ENCODE data around the gene GLRX2. TPM values are rescaled to one million over a fixed set of nuclear protein-coding genes. Genes with fewer than 3 reads are reported as not detected.

Gene GLRX2
- total RNA-seq, 2 donors from 2014 or later, result 1.3 to 2.6 TPM

DNA sequence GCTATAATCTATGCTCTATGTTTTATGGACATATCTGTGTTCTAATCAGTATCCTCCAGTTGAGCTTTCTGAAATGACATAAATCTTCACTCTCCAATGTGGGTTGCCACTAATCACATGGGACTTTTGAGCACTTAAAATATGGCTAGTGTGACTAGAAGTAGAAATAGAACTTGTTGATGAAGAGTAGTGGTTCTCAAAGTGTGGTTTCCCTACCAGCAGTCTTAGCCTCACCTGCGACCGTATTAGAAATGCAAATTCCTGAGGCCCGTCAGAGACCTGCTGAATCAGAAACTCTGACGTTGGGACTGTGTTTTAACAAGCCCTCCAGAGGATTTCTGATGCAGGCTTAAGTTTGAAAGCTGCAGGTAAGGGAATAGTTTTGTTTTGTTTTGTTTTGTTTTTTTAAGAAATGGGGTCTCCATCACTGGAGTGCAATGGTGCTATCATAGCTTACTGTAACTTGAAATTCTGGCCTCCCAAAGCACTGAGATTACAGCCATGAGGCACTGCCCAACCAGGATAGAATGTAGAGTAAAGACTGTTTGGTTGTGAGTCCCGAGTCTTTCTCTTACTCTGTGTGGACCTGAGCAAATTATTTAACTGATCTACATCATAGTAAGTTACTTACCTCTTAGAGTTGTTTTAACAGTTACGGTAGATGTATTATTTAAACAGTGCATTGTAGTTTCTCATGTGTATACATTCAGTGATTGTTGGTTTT is 21.7 kb downstream of the GLRX2 start:
- H3K9me3 ChIP-seq, result no peaks in the 10 kb centered on the region
- TF ChIP-seq POLR2A (IDR thresholded peaks at IDR 0.05), result no peak
- TF ChIP-seq, protein P1, sequence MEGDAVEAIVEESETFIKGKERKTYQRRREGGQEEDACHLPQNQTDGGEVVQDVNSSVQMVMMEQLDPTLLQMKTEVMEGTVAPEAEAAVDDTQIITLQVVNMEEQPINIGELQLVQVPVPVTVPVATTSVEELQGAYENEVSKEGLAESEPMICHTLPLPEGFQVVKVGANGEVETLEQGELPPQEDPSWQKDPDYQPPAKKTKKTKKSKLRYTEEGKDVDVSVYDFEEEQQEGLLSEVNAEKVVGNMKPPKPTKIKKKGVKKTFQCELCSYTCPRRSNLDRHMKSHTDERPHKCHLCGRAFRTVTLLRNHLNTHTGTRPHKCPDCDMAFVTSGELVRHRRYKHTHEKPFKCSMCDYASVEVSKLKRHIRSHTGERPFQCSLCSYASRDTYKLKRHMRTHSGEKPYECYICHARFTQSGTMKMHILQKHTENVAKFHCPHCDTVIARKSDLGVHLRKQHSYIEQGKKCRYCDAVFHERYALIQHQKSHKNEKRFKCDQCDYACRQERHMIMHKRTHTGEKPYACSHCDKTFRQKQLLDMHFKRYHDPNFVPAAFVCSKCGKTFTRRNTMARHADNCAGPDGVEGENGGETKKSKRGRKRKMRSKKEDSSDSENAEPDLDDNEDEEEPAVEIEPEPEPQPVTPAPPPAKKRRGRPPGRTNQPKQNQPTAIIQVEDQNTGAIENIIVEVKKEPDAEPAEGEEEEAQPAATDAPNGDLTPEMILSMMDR (IDR thresholded peaks at IDR 0.05), result no peak
- H3K4me1 ChIP-seq, result no peaks in the 10 kb centered on the region
- intact Hi-C loops (cut with DNase I), result no loop called here
- H3K27ac ChIP-seq, result no peak overlapping the region
- 87 to 99% methylated on average over 6 of the region's 6 CpGs for WGBS, 2 donors
- ATAC-seq, result no peak
- no peak for DNase-seq
- peaks cover under 1 to 17% of the 10 kb centered on the region in 2 donors for H3K36me3 ChIP-seq (replicated peaks in 1 of 2; ENCODE audit: insufficient read depth in 1 of 2, low read depth in 2 of 2)
- no peak overlapping the region for H3K4me3 ChIP-seq
- no peaks in the 10 kb centered on the region for H3K27me3 ChIP-seq

DNA sequence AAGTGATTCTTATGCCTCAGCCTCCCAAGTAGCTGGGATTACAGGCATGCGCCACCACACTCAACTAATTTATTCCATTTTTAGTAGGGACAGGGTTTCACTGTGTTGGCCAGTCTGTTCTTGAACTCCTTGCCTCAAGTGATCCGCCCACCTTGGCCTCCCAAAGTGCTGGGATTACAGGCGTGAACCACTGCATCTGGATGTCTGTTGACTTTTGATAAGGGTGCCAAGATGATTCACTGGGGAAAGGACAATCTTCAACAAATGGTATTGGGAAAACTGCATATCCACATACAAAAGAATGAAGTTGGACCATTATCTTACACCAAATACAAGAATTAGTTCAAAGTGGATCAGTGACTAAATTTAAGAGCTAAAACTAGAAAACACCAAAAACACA is 26.0 kb downstream of the GLRX2 start:
- H3K4me1 ChIP-seq, result no peaks in the 10 kb centered on the region
- ATAC-seq, result no peak
- no peak overlapping the region for H3K4me3 ChIP-seq
- no peak for DNase-seq
- 79 to 85% methylated on average over 3 of the region's 3 CpGs for WGBS, 2 donors
- no peaks in the 10 kb centered on the region for H3K9me3 ChIP-seq
- peaks cover 9 to 21% of the 10 kb centered on the region in 2 donors for H3K36me3 ChIP-seq (replicated peaks in 1 of 2; ENCODE audit: insufficient read depth in 1 of 2, low read depth in 2 of 2)
- TF ChIP-seq, protein P1 (IDR thresholded peaks at IDR 0.05), result no peak
- no peak for TF ChIP-seq POLR2A (IDR thresholded peaks at IDR 0.05)
- H3K27ac ChIP-seq, result no peak overlapping the region
- intact Hi-C loops (cut with DNase I), result no loop called here
- no peaks in the 10 kb centered on the region for H3K27me3 ChIP-seq

DNA sequence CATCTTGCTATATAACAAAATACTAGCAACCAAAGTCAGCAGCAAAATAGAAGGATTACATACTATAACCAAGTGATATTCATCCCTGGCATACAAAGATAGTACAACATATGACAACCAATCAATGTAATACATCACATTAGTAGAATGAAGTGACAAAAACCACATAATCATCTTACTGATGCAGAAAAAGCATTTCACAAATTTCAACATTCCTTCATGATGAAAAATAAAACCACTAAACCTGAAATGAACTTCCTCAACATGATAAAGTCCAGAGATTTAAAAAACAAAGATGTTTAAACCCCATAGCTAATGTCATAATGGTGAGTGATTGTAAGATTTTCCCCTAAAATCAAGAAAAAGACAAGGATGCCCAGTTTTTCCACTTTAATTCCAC is 27.2 kb downstream of the GLRX2 start:
- intact Hi-C loops (cut with DNase I), result no loop called here
- peaks cover 9 to 15% of the 10 kb centered on the region in 2 donors for H3K36me3 ChIP-seq (replicated peaks in 1 of 2; ENCODE audit: insufficient read depth in 1 of 2, low read depth in 2 of 2)

GRCh38 chr1:193070942-193071341 is 34.3 kb downstream of the GLRX2 start:
- no peak for DNase-seq
- H3K27me3 ChIP-seq, result no peaks in the 10 kb centered on the region
- no peak for ATAC-seq
- no peak overlapping the region for H3K27ac ChIP-seq
- H3K4me3 ChIP-seq, result no peak overlapping the region
- no peaks in the 10 kb centered on the region for H3K4me1 ChIP-seq
- WGBS, 2 donors, result 76 to 78% methylated on average over 5 of the region's 5 CpGs
- TF ChIP-seq, protein P1 (IDR thresholded peaks at IDR 0.05), result no peak
- no peak for TF ChIP-seq POLR2A (IDR thresholded peaks at IDR 0.05)
- no peaks in the 10 kb centered on the region for H3K9me3 ChIP-seq
- H3K36me3 ChIP-seq (replicated peaks in 1 of 2; ENCODE audit: insufficient read depth in 1 of 2, low read depth in 2 of 2), result no peaks in the 10 kb centered on the region
- intact Hi-C loops (cut with DNase I), result no loop called here

More for the DNA sequence above, 27.2 kb downstream of the GLRX2 start:
- H3K4me1 ChIP-seq, result no peaks in the 10 kb centered on the region
- TF ChIP-seq POLR2A (IDR thresholded peaks at IDR 0.05), result no peak
- TF ChIP-seq, protein P1 (IDR thresholded peaks at IDR 0.05), result no peak
- no peaks in the 10 kb centered on the region for H3K27me3 ChIP-seq
- ATAC-seq (no peak), DNase-seq (no peak)
- no peaks in the 10 kb centered on the region for H3K9me3 ChIP-seq
- no peak overlapping the region for H3K4me3 ChIP-seq
- no peak overlapping the region for H3K27ac ChIP-seq

DNA sequence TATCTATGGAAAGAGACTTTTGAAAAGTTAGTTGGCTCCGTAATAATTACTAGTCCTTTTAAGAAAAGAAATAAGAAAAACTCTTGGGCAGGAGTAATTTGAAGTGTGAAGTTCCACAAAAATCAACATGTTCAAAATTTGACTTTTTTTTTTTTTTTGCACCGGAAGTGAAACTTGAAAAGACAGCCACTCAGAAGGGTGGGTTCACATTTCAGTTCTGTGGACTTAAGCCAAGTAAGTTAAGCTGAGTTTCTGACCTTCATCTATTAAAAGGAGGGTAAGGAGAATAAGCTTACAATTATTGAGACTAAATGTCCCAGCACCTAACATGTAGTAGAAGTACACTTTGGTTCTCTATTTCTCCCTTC is 34.8 kb downstream of the GLRX2 start:
- ATAC-seq (no peak), DNase-seq (no peak)
- H3K9me3 ChIP-seq, result no peaks in the 10 kb centered on the region
- TF ChIP-seq, protein P1 (IDR thresholded peaks at IDR 0.05), result no peak
- TF ChIP-seq POLR2A (IDR thresholded peaks at IDR 0.05), result no peak
- H3K36me3 ChIP-seq (replicated peaks in 1 of 2; ENCODE audit: insufficient read depth in 1 of 2, low read depth in 2 of 2), result no peaks in the 10 kb centered on the region
- no peaks in the 10 kb centered on the region for H3K4me1 ChIP-seq
- intact Hi-C loops (cut with DNase I), result no loop called here
- no peak overlapping the region for H3K27ac ChIP-seq
- H3K4me3 ChIP-seq, result no peak overlapping the region
- no peaks in the 10 kb centered on the region for H3K27me3 ChIP-seq
- 72 to 86% methylated on average over 2 of the region's 2 CpGs for WGBS, 2 donors

Data from body of pancreas (tissue), 4 donors.